GM19193 (cell line): ENCODE measurements around the gene BAIAP2.

ENCODE experiments used
- POLR2A ChIP-seq: IDR thresholded peaks from 4 replicates; pipeline ENCODE4 v1.6.1; 2011; ENCODE audit not compliant: insufficient read depth, insufficient read length; ENCODE audit errors: extremely low read depth

BAIAP2 gene

GRCh38 chr17:81150377-81151077 is 115.6 kb downstream of the BAIAP2 start:
- no peak for TF ChIP-seq POLR2A

GRCh38 chr17:81151278-81151677 is 116.3 kb downstream of the BAIAP2 start:
- no peak for TF ChIP-seq POLR2A

GRCh38 chr17:81152288-81152828 is 117.4 kb downstream of the BAIAP2 start:
- no peak for TF ChIP-seq POLR2A

- no peak for TF ChIP-seq POLR2A
Measured at GRCh38 chr17:81153340-81153803, 118.4 kb downstream of the BAIAP2 start.

GRCh38 chr17:81154961-81155360 is 120.0 kb downstream of the BAIAP2 start:
- TF ChIP-seq POLR2A: no peak

- no peak for TF ChIP-seq POLR2A
Measured at GRCh38 chr17:81156866-81157805, 122.2 kb downstream of the BAIAP2 start.

- TF ChIP-seq POLR2A: no peak
Measured at GRCh38 chr17:81157848-81158687, 123.1 kb downstream of the BAIAP2 start.

DNA sequence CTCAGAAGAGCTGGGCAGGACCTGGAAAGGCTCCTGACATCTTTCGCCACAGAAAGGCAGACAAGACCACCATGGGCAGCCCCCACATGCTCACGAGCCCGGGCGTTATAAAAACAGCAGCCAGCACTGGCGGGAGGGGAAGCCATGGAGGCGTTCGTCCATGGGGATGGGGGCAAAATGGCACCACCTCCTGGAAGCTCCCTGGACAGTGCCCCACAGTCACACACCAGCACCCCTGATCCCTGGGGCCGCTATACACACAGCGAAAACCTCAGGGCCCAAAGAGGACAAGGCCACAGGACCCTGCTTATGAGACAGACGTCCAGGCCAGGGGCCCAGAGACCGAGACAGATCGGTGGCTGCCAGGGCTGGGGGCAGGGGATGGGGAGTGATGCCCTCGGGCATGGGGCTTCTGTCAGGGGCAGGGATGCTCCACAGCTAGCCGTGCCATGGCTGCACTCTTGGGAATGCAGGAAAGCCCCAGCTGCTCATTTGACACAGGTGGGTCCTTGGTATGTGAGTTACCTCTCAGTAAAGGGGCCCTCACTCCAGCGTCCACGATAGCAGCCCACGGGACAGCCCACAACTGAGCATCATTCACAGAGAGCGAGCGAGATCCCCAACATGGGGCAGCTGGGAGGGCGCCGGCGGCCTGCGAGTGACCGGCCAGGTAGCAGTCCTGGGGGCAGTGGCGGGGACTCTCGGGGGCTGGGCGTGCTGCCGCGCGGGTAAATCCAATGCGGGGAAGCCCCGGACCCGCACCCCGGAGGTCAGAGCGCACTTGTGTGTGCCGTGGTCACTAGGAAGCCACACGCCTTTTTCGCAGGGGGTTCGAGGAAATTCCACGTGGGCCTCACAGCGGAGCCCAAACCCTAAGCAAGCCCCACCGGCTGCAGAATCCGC is 124.0 kb downstream of the BAIAP2 start:
- no peak for TF ChIP-seq POLR2A

GRCh38 chr17:81159611-81160265 is 124.8 kb downstream of the BAIAP2 start:
- no peak for TF ChIP-seq POLR2A

- TF ChIP-seq POLR2A: no peak
Measured at GRCh38 chr17:81160306-81160705, 125.4 kb downstream of the BAIAP2 start.

- TF ChIP-seq POLR2A: no peak
Measured at GRCh38 chr17:81160747-81161453, 125.9 kb downstream of the BAIAP2 start.

- no peak for TF ChIP-seq POLR2A
Measured at GRCh38 chr17:81161536-81161935, 126.6 kb downstream of the BAIAP2 start.
